HG02970 (cell line): ENCODE results near the gene IPO4.

Source experiments
- ATAC-seq: cut with Tn5 transposase; IDR thresholded peaks from one replicate; pipeline ENCODE4 v1.9.1; 2021; ENCODE audit warnings: mild to moderate bottlenecking, moderate library complexity, moderate number of reproducible peaks; ENCODE audit not compliant: unreplicated experiment, low FRiP score

IPO4 gene

DNA sequence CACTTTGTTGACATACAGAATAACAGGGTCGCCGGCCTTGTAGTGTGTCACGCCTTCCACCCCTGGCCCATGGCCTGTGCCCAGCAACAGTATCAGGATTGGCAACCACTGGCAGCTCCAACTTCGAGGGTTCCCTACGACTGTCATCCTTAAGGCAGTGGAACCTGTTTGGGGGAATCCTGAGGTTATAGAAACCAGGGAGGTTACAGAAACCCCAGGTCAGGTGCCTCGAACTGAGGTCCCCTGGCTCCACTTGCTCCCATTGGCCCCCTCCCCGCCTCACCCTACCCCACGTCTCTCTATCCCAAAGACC lies 6.2 kb upstream of the IPO4 start:
- ATAC-seq: no peak

- ATAC-seq: no peak
These were observed 5.7 kb upstream of the IPO4 start for GRCh38 chr14:24194186-24194872.

DNA sequence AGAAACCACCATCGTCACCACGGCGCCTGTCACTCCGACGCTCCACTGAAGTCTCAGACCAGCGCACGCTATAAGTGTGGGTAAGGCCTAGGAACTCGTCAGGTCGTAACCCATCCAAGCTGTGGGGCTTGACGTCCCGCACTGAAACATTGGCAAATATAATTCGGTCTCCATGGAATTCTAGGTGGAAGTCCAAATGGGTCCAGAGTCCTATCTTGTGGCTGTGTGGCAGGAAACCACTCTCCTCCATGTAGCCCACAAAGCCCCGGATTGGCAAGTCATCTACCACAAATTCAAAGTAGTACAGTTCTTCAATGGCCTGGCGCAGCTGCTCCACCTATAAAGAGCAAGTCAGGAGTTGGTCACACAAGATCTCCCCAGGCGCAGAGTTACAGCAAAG lies 4.3 kb upstream of the IPO4 start:
- ATAC-seq: no peak

- ATAC-seq: no peak
These were observed 1.8 kb upstream of the IPO4 start for GRCh38 chr14:24190416-24190815.

DNA sequence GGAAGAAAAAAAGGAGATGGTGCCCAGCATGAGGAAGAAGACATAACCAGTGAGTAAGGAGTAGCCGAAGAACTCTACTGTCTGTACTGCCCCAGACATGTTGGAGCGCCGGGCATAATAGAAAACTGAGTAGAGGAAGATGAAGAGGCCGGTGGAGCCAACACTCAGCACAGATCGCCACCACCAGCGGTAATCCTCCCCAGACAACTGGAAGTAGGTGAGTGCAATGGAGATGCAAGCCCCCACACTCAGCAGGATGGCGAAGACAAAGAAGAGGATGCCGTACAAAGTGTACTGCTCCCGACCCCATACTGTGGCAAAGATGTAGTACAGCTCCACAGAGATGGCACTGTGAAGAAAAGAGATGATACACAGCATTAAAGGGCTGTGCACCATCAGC lies 844 bp upstream of the IPO4 start:
- ATAC-seq: no peak

GRCh38 chr14:24189059-24189375 lies 401 bp upstream of the IPO4 start:
- ATAC-seq: no peak

- no peak for ATAC-seq
These were observed 1.1 kb downstream of the IPO4 start for GRCh38 chr14:24187539-24187915.

- no peak for ATAC-seq
These were observed 1.6 kb downstream of the IPO4 start for GRCh38 chr14:24186831-24187538.

- ATAC-seq: no peak
These were observed 2.9 kb downstream of the IPO4 start for GRCh38 chr14:24185741-24186140.

- ATAC-seq: no peak
These were observed 3.6 kb downstream of the IPO4 start for GRCh38 chr14:24185026-24185425.

DNA sequence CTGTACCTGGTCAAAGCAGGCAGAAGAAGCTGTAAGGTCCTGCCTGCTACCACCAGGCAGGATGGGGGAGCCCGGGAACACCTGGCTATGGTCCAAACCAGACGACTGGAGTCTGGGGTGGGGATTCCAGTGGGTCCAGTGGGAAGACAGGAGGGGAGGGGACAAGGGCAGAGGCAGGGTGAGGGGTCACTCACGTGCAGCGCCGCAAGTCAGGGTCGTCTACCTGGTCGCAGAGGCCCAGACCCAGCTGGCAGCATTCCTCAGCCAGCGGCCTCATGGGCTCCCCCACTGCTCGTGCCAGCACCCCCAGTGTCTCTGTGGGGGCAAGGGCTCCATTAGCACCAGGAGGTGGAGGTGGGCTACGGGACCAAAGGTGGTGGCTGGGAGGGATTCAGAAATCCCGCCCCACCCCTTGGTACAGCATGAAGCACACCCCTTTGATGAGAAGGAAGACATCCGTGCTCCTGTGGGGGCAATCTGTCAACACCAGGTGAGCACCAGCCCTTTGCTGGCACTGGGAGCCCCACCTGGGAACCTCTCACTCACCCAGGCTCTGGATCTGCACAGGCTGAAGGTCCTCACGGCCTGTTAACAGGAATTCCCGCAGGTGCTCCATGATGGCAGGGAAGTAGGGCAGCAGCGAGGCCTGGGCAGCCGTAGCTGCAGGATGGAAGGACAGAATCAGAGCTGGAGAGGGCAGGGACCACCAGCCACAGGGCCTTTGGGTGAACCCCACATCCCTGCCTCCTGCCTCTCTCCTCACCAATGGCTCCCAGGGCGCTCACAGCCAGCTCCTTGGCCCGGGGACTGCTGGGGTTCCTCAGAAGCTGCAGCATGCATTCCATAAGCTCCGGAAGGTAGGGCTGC lies 4.3 kb downstream of the IPO4 start:
- no peak for ATAC-seq

DNA sequence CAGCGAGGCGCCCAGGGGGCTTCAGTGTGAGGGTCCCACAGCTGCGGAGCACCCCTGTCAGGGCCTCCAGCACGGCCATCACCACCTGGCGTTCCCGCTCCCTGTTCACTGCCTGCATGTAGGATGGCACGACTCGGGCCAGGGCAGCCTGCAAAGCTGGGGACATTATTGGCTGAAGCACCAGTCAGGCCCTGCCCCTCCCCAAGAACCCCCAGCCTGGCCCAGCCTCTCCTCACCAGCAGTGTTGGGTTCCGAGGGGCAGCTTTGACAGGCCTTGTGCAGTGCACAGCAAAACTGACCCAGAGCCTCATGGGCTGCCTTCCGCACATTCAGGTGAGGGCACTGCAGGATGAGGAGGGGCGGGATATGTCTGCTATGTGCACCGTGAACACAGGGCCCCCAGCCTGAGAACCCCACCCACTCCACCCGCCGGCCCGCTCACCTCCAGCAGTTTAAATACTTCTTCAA lies 5.6 kb downstream of the IPO4 start:
- ATAC-seq: no peak

DNA sequence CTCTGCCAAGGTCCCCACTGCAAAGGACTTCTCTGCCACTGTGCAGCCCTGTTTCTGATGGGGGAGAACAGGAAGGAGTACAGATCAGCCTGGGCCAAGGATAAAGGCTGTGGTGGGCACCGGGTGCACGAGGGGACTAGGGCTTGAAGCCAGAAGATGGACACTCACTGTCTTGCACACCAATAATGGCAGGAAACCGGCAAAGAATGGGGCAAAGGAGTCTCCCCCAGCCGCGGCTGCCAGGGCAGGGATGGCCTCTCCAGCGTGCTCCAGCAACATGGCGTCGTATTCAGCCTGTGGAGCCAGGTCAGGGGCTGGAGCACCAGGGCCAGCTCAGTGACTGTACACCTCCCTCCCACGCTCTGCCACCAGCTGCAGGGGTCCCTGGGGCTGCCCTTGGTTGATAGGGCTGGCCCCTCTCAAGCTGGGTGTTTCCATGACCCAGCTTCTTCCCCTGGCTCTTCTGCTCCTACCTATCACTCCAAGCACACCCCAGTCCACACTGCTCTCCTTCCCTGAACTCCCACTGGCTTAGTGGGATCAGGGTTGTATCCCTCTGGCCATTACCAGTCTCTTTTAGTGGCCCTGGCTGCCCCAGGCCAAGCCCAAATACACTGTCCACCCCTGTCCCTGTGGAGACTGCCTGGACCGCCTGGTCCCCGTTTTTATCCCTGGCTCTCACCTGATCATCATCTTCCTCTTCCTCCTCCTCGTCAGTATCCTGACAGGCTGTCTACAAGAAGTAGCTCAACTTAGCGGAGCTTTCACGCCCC lies 6.3 kb downstream of the IPO4 start:
- no peak for ATAC-seq

GRCh38 chr14:24181371-24182077 lies 7.1 kb downstream of the IPO4 start:
- no peak for ATAC-seq

DNA sequence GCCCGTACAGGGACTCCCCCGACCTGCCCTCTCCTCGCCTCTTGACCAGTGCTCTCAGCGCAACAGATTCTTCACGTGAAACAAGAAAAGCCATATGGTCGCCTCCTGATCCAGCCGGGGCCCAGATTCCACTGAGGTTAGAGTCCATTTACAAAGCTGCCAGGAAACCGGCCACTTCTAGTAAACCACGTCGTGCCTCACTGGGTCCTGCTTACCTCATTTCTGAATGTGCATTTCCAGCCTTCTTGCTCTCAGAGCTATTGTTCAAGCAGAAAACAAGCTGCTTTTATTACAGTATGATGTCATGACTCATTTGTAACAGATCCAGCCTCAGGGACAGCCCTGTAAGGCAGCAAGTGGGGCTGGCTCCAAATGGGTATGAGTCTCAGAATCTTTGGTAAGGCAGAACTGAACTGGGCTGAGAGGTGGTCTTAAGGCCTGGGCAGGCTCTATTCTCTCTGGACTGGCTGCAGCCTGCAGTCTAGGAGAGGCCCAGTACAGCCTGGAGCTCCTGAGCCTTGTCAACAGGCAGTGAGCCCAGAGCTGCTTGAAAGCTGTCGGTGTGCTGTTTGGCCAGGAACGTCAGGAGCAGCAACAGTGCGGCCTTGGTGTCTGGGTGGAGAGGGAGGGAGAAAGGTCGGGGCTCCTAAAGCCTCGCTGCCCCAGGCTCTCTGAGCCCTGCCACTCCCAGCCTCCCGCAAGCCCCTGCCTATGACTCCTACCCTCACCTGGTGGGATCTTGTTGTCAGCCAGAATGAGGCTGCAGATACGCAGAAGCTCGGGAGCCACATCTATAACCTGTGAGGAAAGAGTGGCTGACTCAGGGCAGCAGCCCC lies 8.4 kb downstream of the IPO4 start:
- no peak for ATAC-seq

DNA sequence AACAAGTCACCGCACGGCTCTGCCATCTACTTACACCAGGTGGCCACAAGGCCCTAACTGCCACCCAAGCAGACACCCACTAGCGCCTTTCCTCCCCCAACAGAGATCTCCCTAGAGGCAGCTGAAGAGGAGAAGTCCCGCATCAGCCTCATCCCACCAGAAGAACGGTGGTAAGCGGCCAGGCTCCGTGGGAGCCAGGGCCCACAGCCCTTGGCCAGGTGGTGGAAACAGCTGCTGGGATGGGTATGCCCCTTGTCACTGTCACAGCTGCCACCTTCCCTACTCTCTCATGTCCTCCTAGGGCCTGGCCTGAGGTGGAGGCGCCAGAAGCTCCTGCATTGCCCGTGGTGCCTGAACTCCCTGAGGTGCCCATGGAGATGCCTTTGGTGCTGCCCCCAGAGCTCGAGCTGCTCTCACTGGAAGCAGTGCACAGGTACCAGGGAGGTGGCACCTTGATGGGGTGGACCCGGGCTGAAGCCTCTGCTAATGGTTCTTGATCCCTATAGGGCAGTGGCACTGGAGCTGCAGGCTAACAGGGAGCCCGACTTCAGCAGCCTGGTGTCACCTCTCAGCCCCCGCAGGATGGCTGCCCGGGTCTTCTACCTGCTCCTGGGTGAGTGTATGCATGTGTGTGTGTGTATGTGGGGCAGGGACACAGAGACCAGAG lies 9.2 kb downstream of the IPO4 start:
- no peak for ATAC-seq

- no peak for ATAC-seq
These were observed 10.0 kb downstream of the IPO4 start for GRCh38 chr14:24178399-24179178.

GRCh38 chr14:24177891-24178290 lies 10.7 kb downstream of the IPO4 start:
- ATAC-seq: no peak
